HG02588 (cell line): ENCODE measurements around the gene PAIP2.
"Not testable (repeated sequence)": the region's sequence is repeated elsewhere in the genome, so short reads cannot be mapped to it uniquely, and the experiment has no call there.

Experiments used
- ATAC-seq: cut with Tn5 transposase; IDR thresholded peaks from one replicate; pipeline ENCODE4 v1.9.1; 2021; ENCODE audit warnings: mild to moderate bottlenecking, moderate library complexity; ENCODE audit not compliant: unreplicated experiment

Gene PAIP2

DNA sequence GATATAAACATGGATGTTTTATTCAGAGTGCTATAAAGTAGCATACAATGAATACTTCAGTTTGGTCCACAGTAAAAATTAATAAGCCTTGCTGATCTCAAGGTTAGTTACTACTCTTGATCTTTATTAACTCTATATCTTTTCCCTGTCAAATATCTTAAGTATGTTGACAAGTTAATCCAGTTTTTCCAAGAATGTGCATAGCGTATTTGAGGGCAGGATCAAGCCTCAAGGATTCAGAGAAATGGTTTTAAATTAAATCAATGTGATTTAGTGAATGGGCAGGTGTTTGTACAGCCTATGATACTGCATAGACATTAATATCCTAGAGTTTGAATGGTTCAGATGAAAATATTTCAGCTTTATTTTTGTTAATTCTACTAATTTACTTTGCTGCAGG is 27.4 kb upstream of the PAIP2 start:
- no peak for ATAC-seq

DNA sequence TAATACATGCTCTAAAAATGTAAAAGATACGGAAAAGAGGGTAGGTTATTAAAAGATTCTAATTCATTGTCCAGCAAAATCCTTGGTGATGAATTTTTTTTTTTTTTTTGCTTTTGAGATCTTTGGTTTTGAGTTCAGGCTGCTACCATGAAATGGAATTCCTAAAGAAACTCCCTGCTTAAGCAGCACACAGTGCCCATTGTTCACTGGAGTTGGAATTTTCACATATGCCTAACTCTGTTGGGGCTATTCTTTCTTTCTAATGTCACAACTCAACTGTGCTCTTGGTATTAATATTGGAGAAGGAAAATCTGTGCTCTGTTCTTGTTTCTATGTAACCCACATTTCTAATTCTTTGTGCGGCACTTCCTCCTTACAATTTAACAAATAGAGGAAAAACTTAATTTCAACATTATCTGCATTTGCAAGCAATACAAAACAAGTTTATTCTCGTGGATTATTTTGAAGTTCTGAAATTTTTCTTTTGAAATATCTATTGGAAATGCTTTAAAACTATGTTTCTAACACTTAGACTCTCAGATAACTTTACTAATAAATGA is 26.5 kb upstream of the PAIP2 start:
- ATAC-seq, result no peak

DNA sequence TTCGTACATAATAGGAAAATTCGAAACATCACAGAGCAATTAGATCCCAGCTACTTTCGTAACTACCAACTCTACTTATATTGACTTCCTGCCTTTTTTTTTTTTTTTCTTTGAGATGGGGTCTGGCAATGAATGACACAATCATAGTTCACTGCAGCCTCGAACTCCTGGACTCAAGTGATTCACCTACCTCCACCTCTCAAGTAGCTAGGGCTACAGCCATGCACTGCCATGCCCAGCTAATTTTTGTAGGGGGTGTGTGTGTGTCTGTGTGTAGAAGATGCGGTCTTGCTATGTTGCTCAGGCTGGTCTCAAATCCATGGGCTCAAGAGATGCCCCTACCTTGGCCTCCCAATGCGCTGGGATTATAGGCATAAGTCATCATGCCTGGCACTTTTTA is 5.8 kb upstream of the PAIP2 start:
- no peak for ATAC-seq

DNA sequence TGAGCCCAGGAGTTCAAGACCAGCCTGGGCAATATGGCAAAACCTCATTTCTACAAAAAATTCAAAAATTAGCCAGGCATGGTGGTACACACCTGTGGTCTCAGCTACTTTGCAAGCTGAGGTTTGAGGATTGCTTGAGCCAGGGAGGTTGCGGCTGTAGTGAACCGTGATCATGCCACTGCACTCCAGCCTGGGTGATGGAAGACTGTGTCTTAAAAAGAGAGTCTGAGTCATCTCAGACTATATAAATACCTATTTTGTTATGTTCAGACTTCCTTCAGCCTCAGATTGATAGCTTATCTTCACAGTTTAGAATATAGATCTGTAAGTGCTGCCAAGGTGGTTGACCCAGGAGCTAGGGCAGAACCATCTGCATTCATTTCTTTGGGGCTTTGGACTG is 1.6 kb upstream of the PAIP2 start:
- ATAC-seq, result no peak

DNA sequence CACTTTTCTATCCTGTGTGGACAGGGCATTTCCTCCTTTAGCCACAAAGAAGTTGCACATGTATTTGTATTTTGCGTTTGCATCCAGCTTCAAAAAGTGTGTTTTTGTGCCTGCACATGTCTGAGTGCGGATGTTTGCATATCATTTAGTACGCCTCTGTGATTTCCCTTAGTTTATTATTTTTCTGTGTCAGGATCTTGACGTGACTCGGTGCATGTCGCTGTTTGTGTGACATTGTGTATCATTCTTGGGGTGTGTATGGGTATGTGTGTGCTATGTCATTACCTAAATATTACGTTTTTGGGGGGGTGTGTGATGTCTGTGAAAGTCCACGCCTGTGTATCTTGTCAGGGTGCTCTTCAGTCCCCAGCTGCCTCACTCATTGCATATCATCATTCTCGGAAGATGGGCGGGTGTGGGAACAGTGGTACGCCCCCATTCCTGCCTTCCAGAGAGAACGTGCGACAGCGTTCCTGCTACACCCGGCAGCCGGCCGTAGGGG is 416 bp upstream of the PAIP2 start:
- no peak for ATAC-seq

DNA sequence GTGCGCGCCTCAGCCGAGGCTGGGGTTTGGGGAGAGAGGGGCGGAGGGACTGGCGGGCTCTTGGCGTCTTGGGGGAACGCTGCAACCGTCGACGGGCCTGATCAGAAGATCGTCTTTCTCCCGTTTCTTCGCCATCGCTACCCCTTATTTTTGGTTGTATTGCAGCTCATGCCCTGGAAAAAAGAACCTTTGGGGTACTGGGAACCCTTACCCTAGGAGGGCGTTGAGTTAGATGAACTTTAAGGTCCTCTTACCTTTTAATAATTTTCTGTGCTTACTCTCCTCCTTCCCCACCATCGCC is 719 bp downstream of the PAIP2 start:
- no peak for ATAC-seq

DNA sequence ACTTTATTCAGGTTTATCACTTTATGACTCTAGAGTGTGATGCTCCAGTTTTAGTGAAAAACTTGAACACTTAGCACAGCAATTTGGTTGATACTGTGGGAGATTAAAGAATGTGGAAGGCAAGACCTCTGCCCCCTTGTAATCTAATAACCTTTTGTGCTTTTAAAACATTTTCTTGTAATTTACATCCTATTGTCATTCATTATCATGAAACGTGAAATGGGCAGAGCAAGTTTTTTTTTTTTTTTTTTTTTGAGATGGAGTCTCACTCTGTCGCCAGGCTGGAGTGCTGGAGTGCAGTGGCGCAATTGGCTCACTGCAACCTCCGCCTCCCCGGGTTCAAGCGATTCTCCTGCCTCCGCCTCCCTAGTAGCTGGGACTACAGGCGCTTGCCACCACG is 1.8 kb downstream of the PAIP2 start:
- ATAC-seq, result no peak

DNA sequence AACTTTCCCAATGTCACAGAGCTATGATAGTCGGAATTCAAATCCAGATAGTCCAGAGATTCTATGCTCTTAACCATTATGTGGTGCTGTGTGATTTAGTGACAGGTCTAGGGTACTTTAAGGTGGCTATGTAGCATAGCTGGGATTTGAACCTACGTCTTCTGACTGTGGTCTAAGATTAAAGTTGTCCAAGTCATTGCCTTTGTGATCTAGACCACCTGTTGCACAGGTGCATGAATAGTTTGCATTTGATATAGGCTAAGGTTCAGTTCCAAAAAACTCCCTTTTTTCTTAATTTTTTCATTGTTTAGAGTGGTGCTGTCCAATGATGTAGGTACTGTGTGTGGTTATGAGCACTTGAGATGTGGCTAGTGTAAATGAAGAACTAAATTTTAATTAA is 2.5 kb downstream of the PAIP2 start:
- ATAC-seq, result no peak

DNA sequence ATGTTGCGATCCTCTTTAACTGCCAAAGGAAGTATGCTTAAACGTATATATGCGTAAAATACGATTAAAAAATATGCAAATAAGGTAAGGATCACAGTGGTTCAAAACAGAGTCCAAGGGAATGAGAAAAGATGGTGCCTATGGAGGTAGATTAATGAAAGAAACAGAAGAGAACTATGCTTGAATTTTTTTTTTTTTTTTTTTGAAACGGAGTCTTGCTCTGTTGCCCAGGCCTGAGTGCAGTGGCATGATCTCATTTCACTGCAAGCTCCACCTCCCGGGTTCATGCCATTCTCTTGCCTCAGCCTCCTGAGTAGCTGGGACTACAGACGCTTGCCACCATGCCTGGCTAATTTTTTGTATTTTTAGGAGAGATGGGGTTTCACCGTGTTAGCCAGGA is 3.8 kb downstream of the PAIP2 start:
- ATAC-seq, result not testable (repeated sequence)

DNA sequence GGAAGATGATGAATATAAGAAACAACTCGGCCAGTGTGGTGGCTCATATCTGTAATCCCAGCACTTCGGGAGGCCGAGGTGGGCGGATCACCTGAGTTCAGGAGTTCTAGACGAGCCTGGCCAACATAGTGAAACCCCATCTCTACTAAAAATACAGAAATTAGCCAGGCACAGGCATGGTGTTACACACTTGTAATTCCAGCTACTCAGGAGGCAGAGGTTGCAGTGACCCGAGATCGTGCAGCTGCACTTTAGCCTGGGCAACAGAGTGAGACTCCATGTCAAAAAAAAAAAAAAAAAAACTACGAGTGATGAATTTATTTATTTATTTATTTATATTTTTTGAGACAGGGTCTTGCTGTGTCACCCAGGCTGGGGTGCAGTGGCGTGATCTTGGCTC is 6.2 kb downstream of the PAIP2 start:
- ATAC-seq, result not testable (repeated sequence)

DNA sequence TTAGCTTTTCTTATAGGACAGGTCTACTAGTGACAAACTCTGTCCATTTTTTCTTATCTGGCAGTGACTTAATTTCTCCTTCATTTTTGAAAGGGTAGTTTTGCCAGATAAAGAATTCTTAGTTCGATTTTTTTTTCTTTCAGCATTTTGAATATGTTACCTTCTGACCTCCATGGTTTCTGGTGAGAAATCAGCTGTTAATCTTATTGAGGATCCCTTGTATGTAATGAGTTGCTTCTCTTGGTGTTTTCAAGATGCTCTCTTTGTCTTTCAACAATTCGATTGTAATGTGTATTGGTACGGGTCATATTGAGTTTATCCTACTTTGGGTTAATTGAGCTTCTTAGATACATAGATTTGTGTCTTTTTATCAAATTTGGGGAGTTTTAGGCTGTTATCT is 12.5 kb downstream of the PAIP2 start:
- ATAC-seq, result no peak

DNA sequence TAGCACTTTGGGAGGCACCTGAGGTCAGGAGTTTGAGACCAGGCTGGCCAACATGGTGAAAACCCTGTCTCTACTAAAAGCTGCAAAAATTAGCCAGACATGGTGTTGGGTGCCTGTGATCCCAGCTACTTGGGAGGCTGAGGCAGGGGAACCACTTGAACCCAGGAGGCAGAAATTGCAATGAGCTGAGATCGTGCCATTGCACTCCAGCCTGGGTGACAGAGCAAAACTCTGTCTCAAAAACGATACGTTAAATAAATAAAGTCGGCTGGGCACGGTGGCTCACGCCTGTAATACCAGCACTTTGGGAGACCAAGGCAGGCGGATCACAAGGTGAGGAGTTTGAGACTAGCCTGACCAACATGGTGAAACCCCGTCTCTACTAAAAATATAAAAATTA is 14.2 kb downstream of the PAIP2 start:
- not testable (repeated sequence) for ATAC-seq

DNA sequence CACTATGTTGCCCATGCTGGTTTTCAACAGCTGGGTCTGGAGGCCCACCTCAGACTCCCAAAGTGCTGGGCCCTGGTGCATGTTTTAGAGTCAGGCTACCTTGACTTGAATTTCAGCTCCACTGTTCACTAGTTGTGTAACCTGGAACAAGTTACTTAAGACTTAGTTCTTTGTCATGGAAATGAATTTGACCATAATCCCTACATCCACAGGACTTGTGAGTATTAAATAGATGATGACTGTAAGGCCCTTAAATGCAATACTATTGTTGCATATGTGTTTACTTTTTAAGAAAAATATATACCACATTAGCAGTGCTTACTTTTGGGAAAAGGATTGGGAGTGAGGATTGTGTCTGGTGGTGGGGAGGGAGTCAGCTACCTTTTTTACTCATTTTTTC is 16.4 kb downstream of the PAIP2 start:
- no peak for ATAC-seq

DNA sequence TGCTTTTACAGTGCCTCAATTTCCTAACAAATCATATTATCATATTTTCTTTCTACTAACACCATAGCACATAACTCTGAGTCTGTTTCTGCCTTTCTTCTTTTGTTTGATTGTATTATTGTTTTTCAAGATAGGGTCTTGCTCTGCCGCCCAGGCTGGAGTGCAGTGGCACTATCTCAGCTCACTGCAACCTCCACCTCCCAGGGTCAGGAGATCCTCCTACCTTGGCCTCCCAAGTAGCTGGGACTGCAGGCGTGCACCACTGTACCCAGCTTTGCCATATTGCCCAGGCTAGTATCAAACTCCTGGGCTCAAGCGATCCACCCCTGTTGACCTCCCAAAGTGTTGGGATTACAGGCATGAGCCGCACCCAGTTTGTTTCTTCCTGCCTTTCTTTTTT is 18.7 kb downstream of the PAIP2 start:
- ATAC-seq, result no peak

DNA sequence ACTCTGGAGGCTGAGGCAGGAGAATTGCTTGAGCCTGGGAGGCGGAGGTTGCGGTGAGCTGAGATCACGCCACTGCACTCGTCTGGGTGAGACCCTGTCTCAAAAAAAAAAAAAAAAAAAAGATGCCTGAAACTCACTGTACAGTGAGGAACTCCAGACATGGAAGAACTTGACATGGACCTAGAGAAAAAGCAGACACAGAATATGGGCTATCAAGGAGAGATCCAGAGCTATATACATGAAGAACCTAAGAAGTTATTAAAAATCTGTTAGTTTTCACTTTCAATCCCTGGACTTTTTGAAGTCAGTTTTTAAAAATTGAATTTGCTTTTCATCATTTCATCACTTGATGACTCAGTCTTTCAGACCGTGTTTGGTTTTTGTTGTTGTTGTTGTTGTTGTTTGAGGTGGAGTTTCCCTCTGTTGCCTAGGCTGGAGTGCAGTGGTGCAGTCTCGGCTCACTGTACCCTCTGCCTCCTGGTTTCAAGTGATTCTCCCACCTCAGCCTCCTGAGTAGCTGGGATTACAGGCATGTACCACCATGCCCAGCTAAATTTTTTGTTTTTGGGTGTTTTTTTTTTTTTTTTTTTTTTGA is 20.3 kb downstream of the PAIP2 start:
- no peak for ATAC-seq

DNA sequence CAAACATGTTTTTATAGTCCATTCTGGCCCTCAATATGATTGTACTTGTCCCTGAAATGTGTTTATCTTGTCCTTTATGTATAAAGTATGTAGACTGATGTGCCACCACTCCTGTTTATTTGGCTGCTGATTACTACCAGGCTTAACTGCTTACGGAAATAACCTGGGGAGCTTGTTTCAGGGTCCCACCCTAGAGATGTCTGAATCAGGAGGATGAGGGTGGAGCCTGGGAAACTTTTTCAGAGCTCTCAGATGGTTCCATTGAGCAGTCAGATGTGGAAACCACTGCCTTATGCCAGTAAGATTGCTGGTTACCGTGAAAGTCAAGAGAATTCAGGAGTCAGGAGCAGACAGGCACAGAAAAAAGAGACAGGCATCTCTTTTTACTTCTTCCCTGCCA is 22.3 kb downstream of the PAIP2 start:
- no peak for ATAC-seq

DNA sequence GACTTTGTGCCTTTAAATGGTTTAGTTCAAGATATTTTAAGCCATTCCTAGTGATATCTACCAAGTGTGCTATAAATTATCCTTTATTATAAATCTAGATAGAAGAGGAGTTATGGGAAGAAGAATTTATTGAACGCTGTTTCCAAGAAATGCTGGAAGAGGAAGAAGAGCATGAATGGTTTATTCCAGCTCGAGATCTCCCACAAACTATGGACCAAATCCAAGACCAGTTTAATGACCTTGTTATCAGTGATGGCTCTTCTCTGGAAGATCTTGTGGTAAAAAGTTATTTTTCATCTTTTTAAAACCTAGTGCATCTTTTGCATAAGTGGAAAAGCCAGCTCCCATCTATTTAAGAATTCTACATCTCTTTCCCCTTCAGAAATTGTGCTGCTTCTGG is 22.8 kb downstream of the PAIP2 start:
- no peak for ATAC-seq

DNA sequence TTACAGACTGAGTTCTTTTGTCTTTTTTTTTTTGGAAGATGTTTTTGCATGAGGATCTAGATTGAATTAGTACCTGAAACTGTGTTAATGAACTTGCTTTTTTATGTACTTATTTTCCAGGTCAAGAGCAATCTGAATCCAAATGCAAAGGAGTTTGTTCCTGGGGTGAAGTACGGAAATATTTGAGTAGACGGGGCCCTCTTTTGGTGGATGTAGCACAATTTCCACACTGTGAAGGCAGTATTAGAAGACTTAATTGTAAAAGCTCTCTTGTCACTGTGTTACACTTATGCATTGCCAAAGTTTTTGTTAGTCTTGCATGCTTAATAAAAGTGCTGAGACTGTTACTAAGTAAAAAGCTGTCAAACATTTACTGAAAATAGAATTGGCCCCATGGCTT is 27.0 kb downstream of the PAIP2 start:
- ATAC-seq, result no peak

DNA sequence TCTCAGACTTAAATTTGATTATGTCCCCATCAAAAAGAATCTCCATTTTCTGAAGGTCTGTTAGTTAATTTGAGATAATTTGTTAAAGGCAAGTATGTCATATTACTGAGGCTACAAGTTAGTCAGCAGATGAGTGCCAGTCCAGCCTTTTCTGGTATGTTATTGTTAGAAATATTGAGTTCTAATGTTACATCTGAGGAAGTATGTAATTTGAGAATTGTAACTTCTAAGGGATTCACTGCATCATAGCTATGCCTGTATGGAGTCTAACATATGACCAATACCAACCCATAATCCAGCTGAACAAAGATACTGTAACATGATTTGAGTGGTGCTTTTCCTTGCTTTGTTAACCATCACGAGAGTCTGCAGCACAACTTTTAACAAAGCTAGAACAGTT is 27.5 kb downstream of the PAIP2 start:
- ATAC-seq, result no peak

DNA sequence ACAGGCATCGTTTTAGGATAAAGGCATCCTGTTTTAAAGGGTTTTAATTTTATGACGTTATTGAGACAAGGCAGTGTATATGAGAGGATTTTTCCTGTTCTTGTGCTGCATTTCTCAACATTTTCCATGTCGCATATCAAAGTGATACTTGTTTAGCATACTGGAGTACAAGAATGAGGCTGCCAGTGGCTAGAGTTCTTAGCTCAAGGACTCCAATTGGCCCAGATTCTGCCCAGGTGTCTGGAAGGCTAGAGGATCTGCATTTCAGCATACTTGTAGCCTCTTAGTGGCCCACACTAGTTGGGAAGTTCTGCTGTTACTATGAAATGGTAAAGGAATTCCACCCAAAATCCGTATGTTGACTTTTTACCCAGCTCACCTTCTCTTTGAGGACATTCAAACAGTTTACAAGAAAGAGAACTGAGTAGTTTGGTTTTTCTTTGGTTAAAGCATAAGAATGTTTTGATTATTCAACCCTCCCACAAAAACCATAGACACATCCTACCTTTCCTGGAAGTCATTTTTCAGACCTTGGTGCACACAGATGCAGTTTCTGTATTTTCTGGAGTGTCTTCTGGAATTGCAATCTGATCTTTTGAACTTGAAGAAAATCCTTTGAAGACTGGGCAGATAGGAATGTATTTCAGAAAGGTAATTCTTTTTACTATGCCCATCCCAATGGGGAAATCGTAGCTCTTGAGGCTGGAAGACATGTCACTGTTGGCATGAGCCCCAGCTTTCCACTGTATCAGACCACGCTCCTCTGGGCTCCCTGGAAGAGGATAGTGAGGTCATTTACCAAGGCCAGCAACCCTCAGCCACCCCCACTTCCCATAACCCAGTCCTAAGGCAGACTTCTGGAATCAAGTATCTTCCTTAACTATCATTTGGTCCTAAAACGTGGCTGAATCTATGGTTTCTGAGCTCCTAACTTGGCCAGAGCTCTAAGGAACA is 30.1 kb downstream of the PAIP2 start:
- no peak for ATAC-seq

DNA sequence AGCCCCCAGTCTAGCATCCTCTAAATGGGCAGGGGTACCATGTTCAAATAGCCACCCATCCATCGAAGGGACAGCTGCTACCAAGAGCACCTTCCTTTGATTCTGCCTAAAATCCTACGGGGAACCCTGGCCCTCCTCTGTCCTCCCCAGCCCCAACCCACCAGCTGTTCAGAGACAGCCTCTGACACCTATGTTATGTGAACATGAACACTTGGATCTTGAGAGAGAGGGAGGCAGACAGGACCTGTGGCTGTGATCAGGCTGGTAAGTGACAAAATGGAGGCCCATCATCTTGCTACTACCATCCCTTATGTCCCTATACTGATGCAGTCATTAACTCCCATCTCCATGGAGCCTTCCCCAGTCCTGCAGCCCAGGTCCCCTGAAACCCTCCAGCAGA is 33.3 kb downstream of the PAIP2 start:
- ATAC-seq, result no peak

DNA sequence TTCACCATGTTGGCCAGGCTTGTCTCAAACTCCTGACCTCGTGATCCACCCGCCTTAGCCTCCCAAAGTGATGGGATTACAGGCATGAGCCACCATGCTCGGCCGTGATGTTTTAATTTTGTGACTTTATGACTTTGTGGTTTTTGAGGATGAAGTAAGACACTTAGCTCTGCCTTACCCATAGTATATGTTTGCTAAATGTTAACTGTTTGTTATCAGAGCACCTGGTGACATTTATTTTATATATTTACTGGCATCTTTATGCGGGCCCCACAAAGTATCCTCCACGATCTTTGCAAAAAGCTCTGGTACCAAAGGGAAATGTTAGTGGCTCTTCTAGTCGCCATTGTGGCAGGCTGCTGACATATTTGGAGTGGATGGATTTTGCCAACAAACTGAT is 34.7 kb downstream of the PAIP2 start:
- no peak for ATAC-seq
